Measurements from ENCODE around the gene CBX7. TPM values are rescaled to one million over a fixed set of nuclear protein-coding genes. Genes with fewer than 3 reads are reported as not detected.
A peak's percentile ranks its signal among the peaks of the same experiment; 100 is the strongest.

The CBX7 gene
- total RNA-seq, 1 experiment from 2014 or later = 3.7 TPM

GRCh38 chr22:39153220-39153717 lies 789 bp upstream of the CBX7 start:
- no peaks in the 10 kb centered on the region for H3K36me3 Mint-ChIP-seq (ENCODE audit: insufficient read depth in 1 of 3, low read depth in 3 of 3)
- Histone ChIP-seq H3K79me2 (ENCODE audit: insufficient read depth, low read length) (no peaks in the 10 kb centered on the region), H4K20me1 (ENCODE audit: control insufficient read depth, insufficient read depth, insufficient read length) (no peaks in the 10 kb centered on the region), H3T11ph (ENCODE audit: low read length) (no peak overlapping the region), H2BK20ac (ENCODE audit: low read depth, low read length, poor library complexity, severe bottlenecking) (no peak overlapping the region), H3K79me1 (ENCODE audit: insufficient read depth, low read depth, low read length, poor library complexity, severe bottlenecking) (no peaks in the 10 kb centered on the region), H2AFZ (ENCODE audit: low read length) (no peak overlapping the region), H4K5ac (ENCODE audit: insufficient read length, low read depth, low read length) (no peak overlapping the region), H2BK120ac (ENCODE audit: low read depth, low read length, poor library complexity, severe bottlenecking) (no peak overlapping the region), H3K23me2 (ENCODE audit: insufficient read length, low read depth, low read length, poor library complexity, severe bottlenecking) (peaks cover 6% of the 10 kb centered on the region), H3K4ac (ENCODE audit: low read depth, low read length) (no peak overlapping the region), H3K23ac (ENCODE audit: insufficient read length, low read depth, low read length) (no peak overlapping the region), H3K4me1 (ENCODE audit: insufficient read depth, low read length) (no peaks in the 10 kb centered on the region), H2AK5ac (ENCODE audit: insufficient read length, low read length) (no peak overlapping the region), H2BK12ac (ENCODE audit: insufficient read length, low read depth, low read length) (no peak overlapping the region), H3K56ac (ENCODE audit: insufficient read length, low read depth, low read length) (no peak overlapping the region), H3K18ac (ENCODE audit: insufficient read length, low read depth, low read length) (peak overlapping the region; percentile 41), H2BK15ac (ENCODE audit: low read depth, low read length) (no peak overlapping the region; the same call in 1 of the 2 replicates), H4K8ac (replicated peaks; ENCODE audit: insufficient read length, low read depth, low read length) (no peak overlapping the region), H3K4me2 (ENCODE audit: insufficient read depth, insufficient read length, low read length) (peak overlapping the region; percentile 44), H3K14ac (ENCODE audit: insufficient read depth, low read length) (peak overlapping the region; percentile 76), H3K27ac (ENCODE audit: insufficient read length, low read depth, low read length) (no peak overlapping the region), H3K27me3 (ENCODE audit: insufficient read depth, low read length) (peaks cover 5% of the 10 kb centered on the region; the same call in 1 of the 2 replicates), H3K9ac (ENCODE audit: extremely low read depth, insufficient read length, low read length) (peak overlapping the region; percentile 42), H2BK5ac (ENCODE audit: insufficient read length, low read length) (no peak overlapping the region), H3K9me3 (ENCODE audit: control insufficient read depth, low read depth, low read length) (no peaks in the 10 kb centered on the region), H4K91ac (ENCODE audit: insufficient read length, low read depth, low read length) (no peak overlapping the region)
- no CpG with 5 or more reads among the region's 43 CpGs for WGBS (ENCODE audit: extremely low coverage, insufficient read length, low lambda C conversion rate)
- peaks cover 36% of the 10 kb centered on the region for H3K27me3 Mint-ChIP-seq (ENCODE audit: low read depth)
- H3K9me3 Mint-ChIP-seq = 0 out of 5 replicates have a peak, but pooled peaks cover 0 to 3% of the 10 kb centered on the region in 2 experiments
- peak; percentile 34 for DNase-seq
- H3K4me1 Mint-ChIP-seq = peaks cover 14 to 32% of the 10 kb centered on the region in 2 experiments
- no peak for TF ChIP-seq CTCF (conservative IDR thresholded peaks at IDR 0.05)
- H3K4me3 Mint-ChIP-seq = peak overlapping the region; percentile 70 to 84
- H3K27ac Mint-ChIP-seq = no peak overlapping the region

All from H9 (cell line).